Measurements from ENCODE around the gene TMEM40.
"Not testable (repeated sequence)": the region's sequence is repeated elsewhere in the genome, so short reads cannot be mapped to it uniquely, and the experiment has no call there.

TMEM40 gene

GRCh38 chr3:12709334-12709733 is 49.7 kb downstream of the TMEM40 start:
- DNase-seq: no peak

- DNase-seq: no peak
These were observed 50.4 kb downstream of the TMEM40 start for GRCh38 chr3:12708584-12709192.

GRCh38 chr3:12707449-12707848 is 51.6 kb downstream of the TMEM40 start:
- no peak for DNase-seq

- peak; percentile 66 for DNase-seq
These were observed 52.4 kb downstream of the TMEM40 start for GRCh38 chr3:12706504-12707253.

- no peak for DNase-seq
These were observed 53.1 kb downstream of the TMEM40 start for GRCh38 chr3:12705981-12706380.

GRCh38 chr3:12705374-12705926 is 53.6 kb downstream of the TMEM40 start:
- no peak for DNase-seq

- no peak for DNase-seq
These were observed 56.6 kb downstream of the TMEM40 start for GRCh38 chr3:12702501-12702900.

- not testable (repeated sequence) for DNase-seq
These were observed 57.5 kb downstream of the TMEM40 start for GRCh38 chr3:12701601-12702000.

GRCh38 chr3:12700800-12701199 is 58.3 kb downstream of the TMEM40 start:
- no peak for DNase-seq

GRCh38 chr3:12695916-12696315 is 63.1 kb downstream of the TMEM40 start:
- no peak for DNase-seq

- DNase-seq: no peak
These were observed 63.9 kb downstream of the TMEM40 start for GRCh38 chr3:12695112-12695511.

- DNase-seq: no peak
These were observed 66.6 kb downstream of the TMEM40 start for GRCh38 chr3:12692444-12692843.

- no peak for DNase-seq
These were observed 68.9 kb downstream of the TMEM40 start for GRCh38 chr3:12689997-12690711.

- no peak for DNase-seq
These were observed 71.1 kb downstream of the TMEM40 start for GRCh38 chr3:12687948-12688347.

GRCh38 chr3:12686096-12686495 is 73.0 kb downstream of the TMEM40 start:
- DNase-seq: no peak
